Activated naive CD4-positive, alpha-beta T cell treated with anti-CD3 and anti-CD28 coated beads for 36 hours (primary cell): ENCODE data around the gene DAP. TPM values are rescaled to one million over a fixed set of nuclear protein-coding genes. Genes with fewer than 3 reads are reported as not detected.

Experiments used
- CTCF ChIA-PET: fragments of 350-600 bp; sonication (Branson Sonifier 250); formaldehyde crosslinking; loops from one replicate; lab custom pipeline; 2021; ENCODE audit warnings: antibody characterized with exemption; lab: Charles Lee
- DNase-seq: peaks from one replicate; pipeline ENCODE4 v3.0.0-alpha.2; 2020
- H3K27ac Mint-ChIP-seq: one replicate; pipeline ENCODE4 v1.8.0; 2021; ENCODE audit warnings: mild to moderate bottlenecking, mixed read lengths
- H3K27me3 Mint-ChIP-seq: one replicate; pipeline ENCODE4 v1.8.0; 2021; ENCODE audit warnings: low read depth, mixed read lengths
- H3K36me3 Mint-ChIP-seq: one replicate; pipeline ENCODE4 v1.8.0; 2021; ENCODE audit warnings: low read depth, mixed read lengths
- H3K4me1 Mint-ChIP-seq: one replicate; pipeline ENCODE4 v1.8.0; 2021; ENCODE audit warnings: low read depth, mixed read lengths
- H3K4me3 Mint-ChIP-seq: one replicate; pipeline ENCODE4 v1.8.0; 2021; ENCODE audit warnings: mild to moderate bottlenecking, moderate library complexity, mixed read lengths
- H3K9me3 Mint-ChIP-seq: one replicate; pipeline ENCODE4 v1.8.0; 2021; ENCODE audit warnings: mixed read lengths
- intact Hi-C: fragments of 100-400 bp; cut with micrococcal nuclease; formaldehyde crosslinking; loops from one replicate; pipeline ENCODE4 v1.15.1; 2023
- total RNA-seq, 2 experiments: library from RNA; stranded (reverse); gene quantifications; one replicate each; pipeline ENCODE4 v1.2.3, GENCODE V29; 2021

The DAP gene
- total RNA-seq = 10 to 100 TPM; 29.5 to 29.7 TPM

DNA sequence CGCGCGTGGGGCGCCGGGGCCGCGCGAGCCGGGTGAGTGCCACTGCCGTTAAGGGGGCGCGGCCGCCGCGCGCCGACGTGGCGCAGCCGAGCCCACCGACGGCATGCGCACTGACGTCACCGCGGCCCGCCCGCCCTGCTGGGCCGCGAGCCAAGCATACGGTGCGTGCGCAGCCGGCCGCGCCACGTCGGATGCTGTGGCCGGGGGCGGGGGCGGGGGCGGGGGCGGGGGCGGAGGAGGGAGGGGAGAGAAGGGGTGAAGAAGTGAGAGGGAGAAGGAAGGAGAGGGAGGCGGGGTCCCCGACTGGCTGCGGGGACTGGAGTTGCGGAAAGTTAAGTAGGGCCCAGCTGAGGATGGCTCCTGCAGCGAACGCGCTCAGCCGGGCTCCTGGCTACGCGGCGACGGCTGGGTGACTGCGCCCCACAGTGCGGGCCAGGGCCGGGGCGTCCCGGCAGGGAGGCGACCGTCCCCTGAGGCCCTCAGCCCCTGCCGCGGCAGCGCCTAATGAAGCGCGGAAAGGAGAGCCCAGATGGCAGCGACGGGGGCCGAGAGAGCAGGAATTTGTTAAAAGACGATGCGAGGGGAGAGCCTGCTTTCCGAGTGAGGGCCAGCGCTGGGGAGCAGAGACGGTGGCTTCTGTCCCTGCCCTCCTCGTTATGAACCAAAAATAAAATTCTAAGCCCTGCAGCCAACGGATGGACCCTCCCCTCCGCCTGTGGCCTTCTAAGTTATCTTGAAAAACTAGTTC, at the start of gene DAP:
DAP (minus strand) TSS at position 50 of the 748 bp plus-strand sequence. CDS start 166 bp downstream, outside the sequence.
- Mint-ChIP-seq H3K27me3 (peaks cover 3% of the 10 kb centered on the region), H3K4me1 (peaks cover 41% of the 10 kb centered on the region), H3K4me3 (peak within 1 kb of the TSS; percentile 84), H3K27ac (peak within 1 kb of the TSS; percentile 83), H3K9me3 (no peaks in the 10 kb centered on the region), H3K36me3 (peaks cover 1% of the 10 kb centered on the region)
- peak; percentile 78 for DNase-seq
- CTCF ChIA-PET = no interaction called here
- intact Hi-C loops = loop anchor here (1.0 to 5.0 kb wide), 5 partner anchors 59 to 511 kb away; partner anchors contain the start of gene CCT5

DNA sequence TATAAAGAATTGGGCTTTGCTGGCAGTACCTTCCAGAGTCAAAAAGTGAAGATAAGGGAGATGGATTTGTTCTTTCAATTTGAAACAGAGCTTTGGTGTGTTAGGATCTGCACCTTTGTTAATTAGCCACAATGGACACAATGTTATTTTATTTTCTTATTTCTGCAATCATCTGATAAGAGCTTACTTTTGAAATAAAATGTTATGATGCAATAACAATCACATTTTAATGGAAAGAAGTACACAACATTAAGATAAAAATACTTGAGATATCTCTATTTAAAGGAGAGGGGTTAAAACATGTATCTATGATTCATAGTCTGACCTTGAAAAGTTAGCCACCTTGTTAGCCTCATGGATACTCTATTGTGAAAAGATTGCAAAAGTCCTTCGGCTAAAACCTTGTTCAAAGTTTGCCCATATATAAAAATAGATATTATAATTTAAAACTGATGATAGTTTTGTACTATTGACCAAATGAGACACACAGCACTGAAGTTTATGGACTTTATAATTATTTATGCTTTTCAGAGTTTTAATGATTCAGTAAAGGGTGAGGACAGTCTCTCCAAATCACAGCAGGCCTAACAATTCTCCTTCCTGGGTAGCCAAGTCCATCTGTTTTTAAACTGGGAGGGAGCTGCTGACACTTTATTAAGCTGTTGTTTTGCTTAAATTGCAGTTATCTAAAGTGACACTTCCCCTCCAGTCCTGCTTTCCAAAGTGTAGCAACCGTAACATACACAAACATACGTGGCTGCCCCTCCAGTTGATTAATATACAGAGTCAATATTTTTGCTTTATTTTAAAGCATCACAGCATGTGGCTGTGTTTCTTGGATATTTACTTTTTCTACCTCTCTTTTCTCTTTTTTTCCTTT, 47.6 kb upstream of the DAP start:
- intact Hi-C loops = no loop called here
- peaks cover 15% of the 10 kb centered on the region for H3K27me3 Mint-ChIP-seq
- H3K27ac Mint-ChIP-seq = no peak overlapping the region
- no peaks in the 10 kb centered on the region for H3K4me1 Mint-ChIP-seq
- H3K36me3 Mint-ChIP-seq = no peaks in the 10 kb centered on the region
- CTCF ChIA-PET = interaction anchor here (0.7 kb wide), 1 partner anchor 675 kb away, joined by 3 read pairs; no protein-coding TSS in a partner anchor
- H3K9me3 Mint-ChIP-seq = peaks cover 2% of the 10 kb centered on the region
- DNase-seq = no peak
- no peak overlapping the region for H3K4me3 Mint-ChIP-seq

DNA sequence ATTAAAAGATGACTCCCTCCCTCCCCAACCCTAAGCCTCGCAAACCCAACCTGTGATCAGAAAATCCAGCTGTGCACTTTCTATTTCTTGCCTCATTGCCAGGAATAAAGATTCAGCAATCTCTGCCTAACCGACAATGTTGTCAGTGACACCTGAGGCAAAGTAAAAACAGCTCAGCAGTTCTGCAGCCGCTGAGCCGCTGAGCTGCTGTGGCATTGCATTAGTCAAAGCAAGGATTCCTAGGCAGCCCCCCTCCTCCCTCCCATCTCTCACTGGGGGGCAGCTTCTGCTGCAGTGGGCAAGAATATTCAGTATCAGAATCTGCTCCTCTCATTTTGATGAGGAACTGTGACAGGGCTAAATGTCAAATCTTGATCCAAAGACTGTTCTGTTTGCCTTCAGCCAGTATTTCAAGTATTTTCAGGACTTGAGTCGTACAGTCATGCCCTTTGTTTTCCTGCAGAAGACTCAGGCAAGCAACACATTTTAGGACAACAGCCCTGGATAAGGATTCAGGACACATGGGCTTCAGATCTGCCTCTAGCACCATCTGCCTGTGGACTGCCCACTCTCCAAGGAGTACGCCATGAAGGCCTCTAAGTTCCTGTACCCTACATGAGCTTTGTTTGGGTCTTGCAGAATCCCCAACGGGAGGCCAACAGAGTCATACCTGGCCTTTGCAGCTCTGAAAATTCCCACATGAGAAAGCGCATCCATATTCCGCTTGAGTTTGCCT, 41.1 kb upstream of the DAP start:
- H3K4me3 Mint-ChIP-seq = no peak overlapping the region
- H3K27me3 Mint-ChIP-seq = peaks cover 23% of the 10 kb centered on the region
- H3K36me3 Mint-ChIP-seq = no peaks in the 10 kb centered on the region
- H3K9me3 Mint-ChIP-seq = peaks cover 2% of the 10 kb centered on the region
- CTCF ChIA-PET = no interaction called here
- no peaks in the 10 kb centered on the region for H3K4me1 Mint-ChIP-seq
- H3K27ac Mint-ChIP-seq = no peak overlapping the region
- intact Hi-C loops = no loop called here
- DNase-seq = no peak

DNA sequence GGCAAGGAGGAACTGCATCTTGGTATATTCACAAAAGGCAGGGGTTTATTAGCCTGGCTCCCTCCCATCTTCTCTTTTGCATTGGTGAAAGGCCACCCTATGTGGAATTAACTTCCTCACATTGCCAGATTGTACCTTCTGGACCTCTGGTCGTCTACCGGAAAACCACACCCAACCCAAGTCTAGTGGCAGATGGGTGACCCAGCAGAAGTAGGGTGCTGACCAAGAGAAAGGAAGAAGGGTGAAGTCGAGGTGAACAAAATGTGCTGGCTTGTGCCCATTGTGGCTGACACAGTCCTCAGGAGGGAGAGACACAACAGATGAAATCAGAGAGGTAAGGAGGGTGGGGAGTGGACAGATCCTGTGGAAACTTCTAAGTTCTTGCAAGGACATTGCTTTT, 39.8 kb upstream of the DAP start:
- DNase-seq = no peak
- no peak overlapping the region for H3K4me3 Mint-ChIP-seq
- CTCF ChIA-PET = interaction anchor here (0.6 kb wide), 1 partner anchor 62 kb away, joined by 3 read pairs; no protein-coding TSS in a partner anchor
- H3K27ac Mint-ChIP-seq = no peak overlapping the region
- no peaks in the 10 kb centered on the region for H3K4me1 Mint-ChIP-seq
- peaks cover 23% of the 10 kb centered on the region for H3K27me3 Mint-ChIP-seq
- H3K9me3 Mint-ChIP-seq = peaks cover 2% of the 10 kb centered on the region
- intact Hi-C loops = no loop called here
- no peaks in the 10 kb centered on the region for H3K36me3 Mint-ChIP-seq

DNA sequence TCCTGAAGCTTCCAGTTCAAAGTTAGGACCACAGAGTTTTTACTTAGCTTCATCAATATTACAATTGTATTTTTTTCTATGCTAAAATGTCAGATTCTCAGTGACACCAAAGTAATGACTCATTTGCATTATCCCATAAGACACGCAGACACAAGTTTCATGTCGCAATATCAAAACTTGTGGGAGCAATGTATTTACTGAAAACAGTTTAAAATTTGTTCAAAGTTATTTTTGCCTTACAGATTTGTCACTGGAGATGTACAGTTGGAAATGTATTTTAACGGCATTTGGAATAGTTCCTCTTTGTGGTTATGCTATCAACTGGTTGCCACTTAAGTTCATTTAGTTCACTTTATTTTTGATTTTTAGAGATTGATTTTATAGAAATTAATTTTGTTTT, 36.2 kb upstream of the DAP start:
- Mint-ChIP-seq H3K4me3 (no peak overlapping the region), H3K4me1 (no peaks in the 10 kb centered on the region), H3K27ac (no peak overlapping the region), H3K27me3 (peaks cover 19% of the 10 kb centered on the region), H3K9me3 (no peaks in the 10 kb centered on the region), H3K36me3 (no peaks in the 10 kb centered on the region)
- intact Hi-C loops = no loop called here
- DNase-seq = no peak
- CTCF ChIA-PET = no interaction called here

- H3K27ac Mint-ChIP-seq = no peak overlapping the region
- DNase-seq = no peak
- no peaks in the 10 kb centered on the region for H3K4me1 Mint-ChIP-seq
- CTCF ChIA-PET = interaction anchor here (0.6 kb wide), 1 partner anchor 34 kb away, joined by 5 read pairs; no protein-coding TSS in a partner anchor
- H3K9me3 Mint-ChIP-seq = no peaks in the 10 kb centered on the region
- H3K36me3 Mint-ChIP-seq = no peaks in the 10 kb centered on the region
- H3K27me3 Mint-ChIP-seq = peaks cover 6% of the 10 kb centered on the region
- intact Hi-C loops = no loop called here
- no peak overlapping the region for H3K4me3 Mint-ChIP-seq
Observed at GRCh38 chr5:10793785-10794184, 32.8 kb upstream of the DAP start.

GRCh38 chr5:10792336-10792735, 31.3 kb upstream of the DAP start:
- H3K4me1 Mint-ChIP-seq = no peaks in the 10 kb centered on the region
- H3K9me3 Mint-ChIP-seq = no peaks in the 10 kb centered on the region
- no peak overlapping the region for H3K4me3 Mint-ChIP-seq
- DNase-seq = no peak
- CTCF ChIA-PET = no interaction called here
- no peak overlapping the region for H3K27ac Mint-ChIP-seq
- intact Hi-C loops = no loop called here
- no peaks in the 10 kb centered on the region for H3K36me3 Mint-ChIP-seq
- H3K27me3 Mint-ChIP-seq = peaks cover 3% of the 10 kb centered on the region

- Mint-ChIP-seq H3K9me3 (no peaks in the 10 kb centered on the region), H3K27me3 (no peaks in the 10 kb centered on the region), H3K4me1 (peaks cover 2% of the 10 kb centered on the region), H3K4me3 (no peak overlapping the region), H3K27ac (no peak overlapping the region), H3K36me3 (no peaks in the 10 kb centered on the region)
- CTCF ChIA-PET = interaction anchor here (1.3 kb wide), 1 partner anchor 10 kb away, joined by 3 read pairs; no protein-coding TSS in a partner anchor
- DNase-seq = no peak
- intact Hi-C loops = no loop called here
Observed at GRCh38 chr5:10789726-10790125, 28.7 kb upstream of the DAP start.

GRCh38 chr5:10789021-10789420, 28.0 kb upstream of the DAP start:
- H3K27me3 Mint-ChIP-seq = no peaks in the 10 kb centered on the region
- no peaks in the 10 kb centered on the region for H3K36me3 Mint-ChIP-seq
- H3K27ac Mint-ChIP-seq = no peak overlapping the region
- intact Hi-C loops = no loop called here
- peaks cover 2% of the 10 kb centered on the region for H3K4me1 Mint-ChIP-seq
- no peak overlapping the region for H3K4me3 Mint-ChIP-seq
- CTCF ChIA-PET = interaction anchor here (1.3 kb wide), 1 partner anchor 11 kb away, joined by 3 read pairs; no protein-coding TSS in a partner anchor
- no peaks in the 10 kb centered on the region for H3K9me3 Mint-ChIP-seq
- DNase-seq = no peak

- CTCF ChIA-PET = interaction anchor here (1.3 kb wide), 1 partner anchor 11 kb away, joined by 3 read pairs; no protein-coding TSS in a partner anchor
- peaks cover 2% of the 10 kb centered on the region for H3K4me1 Mint-ChIP-seq
Observed at GRCh38 chr5:10788358-10788757, 27.3 kb upstream of the DAP start.

GRCh38 chr5:10786835-10787234, 25.8 kb upstream of the DAP start:
- DNase-seq = no peak
- H3K4me1 Mint-ChIP-seq = peaks cover 2% of the 10 kb centered on the region
- CTCF ChIA-PET = interaction anchor here (0.7 kb wide), 2 partner anchors 16 to 300 kb away, joined by 3 read pairs; no protein-coding TSS in a partner anchor
- H3K27ac Mint-ChIP-seq = no peak overlapping the region
- intact Hi-C loops = no loop called here
- no peaks in the 10 kb centered on the region for H3K9me3 Mint-ChIP-seq
- no peaks in the 10 kb centered on the region for H3K36me3 Mint-ChIP-seq
- no peak overlapping the region for H3K4me3 Mint-ChIP-seq
- peaks cover under 1% of the 10 kb centered on the region for H3K27me3 Mint-ChIP-seq

More at GRCh38 chr5:10788358-10788757, 27.3 kb upstream of the DAP start:
- H3K36me3 Mint-ChIP-seq = no peaks in the 10 kb centered on the region
- intact Hi-C loops = no loop called here
- no peak for DNase-seq
- H3K27me3 Mint-ChIP-seq = no peaks in the 10 kb centered on the region
- no peak overlapping the region for H3K4me3 Mint-ChIP-seq
- H3K27ac Mint-ChIP-seq = no peak overlapping the region
- no peaks in the 10 kb centered on the region for H3K9me3 Mint-ChIP-seq
